HepG2 (cell line): ENCODE measurements around the gene GPS1. TPM values are rescaled to one million over a fixed set of nuclear protein-coding genes. Genes with fewer than 3 reads are reported as not detected.
A peak's percentile ranks its signal among the peaks of the same experiment; 100 is the strongest.

Source experiments
- CCDC6 ChIP-seq: sonication (generic); formaldehyde crosslinking; IDR thresholded peaks from 2 replicates; pipeline ENCODE4 v1.8.1; 2022; ENCODE audit warnings: mild to moderate bottlenecking, missing genetic modification reagents, moderate library complexity
- CEBPB ChIP-seq: IDR thresholded peaks from 2 replicates; pipeline ENCODE4 v1.6.1; 2011; ENCODE audit warnings: low read depth, low read length, improper control_type of control experiment, borderline replicate concordance
- CEBPZ ChIP-seq: IDR thresholded peaks from 2 replicates; pipeline ENCODE4 v1.6.1; 2012; ENCODE audit warnings: low read length, improper control_type of control experiment
- DMTF1 ChIP-seq: sonication (generic); formaldehyde crosslinking; IDR thresholded peaks from 2 replicates; pipeline ENCODE4 v1.4.0; 2020; ENCODE audit warnings: mild to moderate bottlenecking, missing genetic modification reagents
- E2F1 ChIP-seq: sonication (generic); formaldehyde crosslinking; IDR thresholded peaks from 2 replicates; pipeline ENCODE4 v1.5.0; 2020; ENCODE audit warnings: missing genetic modification reagents
- FLYWCH1 ChIP-seq: sonication (generic); formaldehyde crosslinking; IDR thresholded peaks from 2 replicates; pipeline ENCODE4 v1.8.1; 2023; ENCODE audit warnings: mild to moderate bottlenecking, missing genetic modification reagents
- MAFK ChIP-seq, 2 experiments: IDR thresholded peaks in 1 of 2; conservative IDR thresholded peaks in 1 of 2; 2 replicates each; pipeline ENCODE4 v1.6.1; 2011; ENCODE audit warnings: improper control_type of control experiment in 2 of 2, low read length in 2 of 2
- RFX1 ChIP-seq: fragments of 450-650 bp; IDR thresholded peaks from 2 replicates; pipeline ENCODE4 v1.6.1; 2017
- RFX3 ChIP-seq: IDR thresholded peaks from 2 replicates; pipeline ENCODE4 v1.6.1; 2016; ENCODE audit warnings: missing biosample characterization, missing genetic modification reagents
- RNF2 ChIP-seq: fragments of 450-650 bp; conservative IDR thresholded peaks from 2 replicates; pipeline ENCODE4 v1.6.1; 2016; ENCODE audit warnings: low read depth
- ZHX1 ChIP-seq: sonication (generic); formaldehyde crosslinking; IDR thresholded peaks from 2 replicates; pipeline ENCODE4 v1.8.1; 2022; ENCODE audit warnings: low read depth, mild to moderate bottlenecking, missing genetic modification reagents
- ZNF512B ChIP-seq: sonication (generic); formaldehyde crosslinking; IDR thresholded peaks from 2 replicates; pipeline ENCODE4 v1.5.1; 2020; ENCODE audit warnings: missing genetic modification reagents, mild to moderate bottlenecking, borderline replicate concordance
- ZNF530 ChIP-seq: sonication (generic); formaldehyde crosslinking; IDR thresholded peaks from 2 replicates; pipeline ENCODE4 v1.5.0; 2020; ENCODE audit warnings: low read depth, mild to moderate bottlenecking, missing genetic modification reagents
- ZNF562 ChIP-seq: sonication (generic); formaldehyde crosslinking; IDR thresholded peaks from 2 replicates; pipeline ENCODE4 v1.8.0; 2022; ENCODE audit warnings: missing genetic modification reagents, borderline replicate concordance
- ZNF660 ChIP-seq: sonication (generic); formaldehyde crosslinking; IDR thresholded peaks from 2 replicates; pipeline ENCODE4 v1.5.1; 2020; ENCODE audit warnings: mild to moderate bottlenecking, low read depth, missing genetic modification reagents, borderline replicate concordance
- ZNF678 ChIP-seq: sonication (generic); formaldehyde crosslinking; IDR thresholded peaks from 2 replicates; pipeline ENCODE4 v1.4.0; 2020; ENCODE audit warnings: mild to moderate bottlenecking, missing genetic modification reagents
- polyA plus RNA-seq, 8 experiments: library from polyadenylated mRNA; depleted of rRNA in 3 of 8; stranded (reverse) in 7 of 8; unstranded in 1 of 8; fragments of >200 nt; fragmentation: Illumina TruSeq in 4 of 8; extraction: Trizol in 4 of 8; gene quantifications; 2 replicates each; pipeline versions ENCODE4 v1.2.1 to v1.2.3, GENCODE V29; 2011 to 2016; ENCODE audit warnings: low read depth in 4 of 8, missing spikeins in 1 of 8, mixed read lengths in 1 of 8; ENCODE audit not compliant: insufficient read depth in 1 of 8
- total RNA-seq, 5 experiments: library from RNA; depleted of rRNA; stranded (reverse); fragments of >200 nt; fragmentation: Illumina TruSeq; extraction: Trizol; gene quantifications; 2 replicates each; pipeline ENCODE4 v1.2.3, GENCODE V29; 2016; ENCODE audit warnings: low read depth in 1 of 5

GPS1 gene
- total and polyA plus RNA-seq, 2 of the 13 experiments (the other 11 are each of a cell fraction or from before 2014, with no cell fraction given), result 124 to 128 TPM

- TF ChIP-seq ZHX1 (CRISPR knock-in tag) (no peak), RFX3 (CRISPR knock-in tag) (no peak), E2F1 (CRISPR knock-in tag) (peak; percentile 18; the same call in 1 of the 2 replicates), DMTF1 (CRISPR knock-in tag) (no peak), ZNF530 (CRISPR knock-in tag) (no peak), ZNF562 (CRISPR knock-in tag) (no peak), RNF2 (no peak), ZNF660 (CRISPR knock-in tag) (no peak), CEBPB (no peak), RFX1 (no peak), FLYWCH1 (CRISPR knock-in tag) (0 out of 2 replicates have a peak, but pooled peaks have one; percentile 76), ZNF678 (no peak), ZNF512B (CRISPR knock-in tag) (no peak), CCDC6 (no peak), MAFK (conservative IDR thresholded peaks at IDR 0.05 in 1 of 2, IDR thresholded peaks at IDR 0.05 in 1 of 2; ENCODE audit: low read length in 2 of 2) (no peak), CEBPZ (no peak)
These were observed 47.5 kb downstream of the GPS1 start (continued) for GRCh38 chr17:82098939-82099763.
